ENCODE data around the gene SHROOM1. TPM values are rescaled to one million over a fixed set of nuclear protein-coding genes. Genes with fewer than 3 reads are reported as not detected.

SHROOM1 gene
- total RNA-seq (2022; extraction: Qiagen RNA extraction), result 8.6 to 10.5 TPM (median 10.3 TPM) in 5 replicates

GRCh38 chr5:132830436-132831094 is at the start of gene SHROOM1:
Gene SHROOM1 (minus strand): TSS chr5:132830647. CDS start chr5:132826140, 4,507 bp downstream.

GRCh38 chr5:132873119-132873929 is 42.9 kb upstream of the SHROOM1 start, which contains the start of gene LEAP2:
Gene LEAP2 (plus strand): TSS chr5:132873668. CDS start chr5:132873695, 27 bp downstream.

GRCh38 chr5:132866342-132867045 is 36.0 kb upstream of the SHROOM1 start, which contains the start of the genes GDF9 and UQCRQ:
Gene GDF9 (minus strand): TSS chr5:132866469. CDS start chr5:132864533, 1,936 bp downstream.
Gene UQCRQ (plus strand): TSS chr5:132866642. CDS start chr5:132866882, 240 bp downstream.

GRCh38 chr5:132812781-132813598 is 17.5 kb downstream of the SHROOM1 start, which contains the start of gene SOWAHA:
Gene SOWAHA (plus strand): TSS chr5:132813302. CDS start chr5:132813622, 320 bp downstream.

GRCh38 chr5:132777209-132778069 is 53.0 kb downstream of the SHROOM1 start, which contains the start of gene SEPTIN8:
Gene SEPTIN8 (minus strand): TSS chr5:132777239. CDS start chr5:132777137, 102 bp downstream.

Other genes with a start within 250 kb of the SHROOM1 start
- gene IL13, start 172.5 kb downstream of the SHROOM1 start, total RNA-seq (2022; extraction: Qiagen RNA extraction), result 0.06 to 0.13 TPM in 2 of 5 replicates, not detected in the others
- not detected in 5 replicates for gene IL4, start 156.7 kb downstream of the SHROOM1 start, total RNA-seq (2022; extraction: Qiagen RNA extraction)
- gene KIF3A, start 93.1 kb downstream of the SHROOM1 start, total RNA-seq (2022; extraction: Qiagen RNA extraction), result 5.2 to 11.6 TPM (median 8.7 TPM) in 5 replicates
- 0.07 to 0.42 TPM (median 0.12 TPM) in 4 of 5 replicates, not detected in the other for gene CCNI2, start 83.2 kb downstream of the SHROOM1 start, total RNA-seq (2022; extraction: Qiagen RNA extraction)
- 16.6 to 23.3 TPM (median 20.5 TPM) in 5 replicates for gene SEPTIN8, start 53.4 kb downstream of the SHROOM1 start, total RNA-seq (2022; extraction: Qiagen RNA extraction)
- gene SOWAHA, start 17.3 kb downstream of the SHROOM1 start, total RNA-seq (2022; extraction: Qiagen RNA extraction), result 0.09 to 0.16 TPM (median 0.14 TPM) in 5 replicates
- 0.18 to 0.31 TPM (median 0.21 TPM) in 5 replicates for gene GDF9, start 35.8 kb upstream of the SHROOM1 start, total RNA-seq (2022; extraction: Qiagen RNA extraction)
- gene UQCRQ, start 36.0 kb upstream of the SHROOM1 start, total RNA-seq (2022; extraction: Qiagen RNA extraction), result 366 to 585 TPM (median 499 TPM) in 5 replicates
- 0.73 to 1.6 TPM (median 1.1 TPM) in 5 replicates for gene LEAP2, start 43.0 kb upstream of the SHROOM1 start, total RNA-seq (2022; extraction: Qiagen RNA extraction)
- gene AFF4, start 133.0 kb upstream of the SHROOM1 start, total RNA-seq (2022; extraction: Qiagen RNA extraction), result 17.0 to 26.2 TPM (median 21.2 TPM) in 5 replicates
- 25.8 to 31.8 TPM (median 27.9 TPM) in 5 replicates for gene ZCCHC10, start 195.9 kb upstream of the SHROOM1 start, total RNA-seq (2022; extraction: Qiagen RNA extraction)
- gene HSPA4, start 221.4 kb upstream of the SHROOM1 start, total RNA-seq (2022; extraction: Qiagen RNA extraction), result 170 to 182 TPM (median 171 TPM) in 5 replicates